HCT116 (cell line): Measurements from ENCODE around the gene ATP10B. TPM values are rescaled to one million over a fixed set of nuclear protein-coding genes. Genes with fewer than 3 reads are reported as not detected.

ENCODE experiments used
- ATAC-seq: fragments of 200-7000 bp; cut with Tn5 transposase; 2 replicates; pipeline ENCODE4 v1.9.1; 2020; ENCODE audit warnings: mild to moderate bottlenecking, moderate library complexity
- BruUV-seq: library from RNA; stranded (reverse); fragments of 400-500 nt; replicated peaks from 2 replicates; lab custom pipeline; 2021; lab: Mats Ljungman, UMichigan
- CTCF ChIA-PET: fragments of 300-600 bp; sonication (Branson Sonifier 250); formaldehyde crosslinking; loops from one replicate; lab custom pipeline; 2021; ENCODE audit warnings: antibody characterized with exemption; lab: Charles Lee
- POLR2A ChIA-PET: fragments of 300-600, 350-600 bp; sonication (Branson Sonifier 250); formaldehyde crosslinking; loops from one replicate; lab custom pipeline; 2021; ENCODE audit warnings: antibody characterized with exemption; lab: Charles Lee
- RAD21 ChIA-PET, 2 experiments: fragments of 300-600 bp; sonication (Branson Sonifier 250); formaldehyde crosslinking; loops; one replicate each; lab custom pipeline; 2023; ENCODE audit warnings: low total read pairs in 2 of 2; ENCODE audit not compliant: uncharacterized antibody in 2 of 2, unreplicated experiment in 2 of 2, low non-redundant PET in 1 of 2; lab: Charles Lee
- DNase-seq: peaks from one replicate; pipeline ENCODE4 v3.0.0-alpha.2; 2010; ENCODE audit warnings: low read depth, low spot score
- H2AFZ ChIP-seq: fragments of 200-600 bp; shearing (Covaris generic), sonication (generic); 2 replicates; pipeline ENCODE4 v1.6.1; 2017; ENCODE audit warnings: low read depth, mixed run types, mixed read lengths, antibody characterized with exemption, low read length; ENCODE audit not compliant: poor library complexity, severe bottlenecking
- H3K27ac ChIP-seq: 2 replicates; pipeline ENCODE4 v1.5.1; 2012; ENCODE audit warnings: low read depth, low read length
- H3K27me3 ChIP-seq: fragments of 200-600 bp; sonication (generic); 2 replicates; pipeline ENCODE4 v1.6.1; 2016; ENCODE audit warnings: mixed run types, low read length, mixed read lengths; ENCODE audit not compliant: insufficient read depth
- H3K36me3 ChIP-seq, 2 experiments: fragments of 200-500 bp in 1 of 2; fragments of 200-600 bp in 1 of 2; sonication (Bioruptor generic) in 1 of 2; sonication (generic) in 1 of 2; 2 replicates each; pipeline versions ENCODE4 v1.5.1 to v1.6.1; 2014 to 2016; ENCODE audit warnings: low read length in 2 of 2, inconsistent platforms in 1 of 2, mixed read lengths in 1 of 2, mixed run types in 1 of 2; ENCODE audit not compliant: insufficient read depth in 2 of 2, control insufficient read depth in 1 of 2
- H3K4me1 ChIP-seq, 2 experiments: fragments of 200-600 bp in 1 of 2; sonication (generic) in 1 of 2; 2 replicates each; pipeline versions ENCODE4 v1.5.1 to v1.6.1; 2012 to 2017; ENCODE audit warnings: low read length in 2 of 2, inconsistent platforms in 1 of 2, mild to moderate bottlenecking in 1 of 2, mixed read lengths in 1 of 2, mixed run types in 1 of 2, moderate library complexity in 1 of 2; ENCODE audit not compliant: insufficient read depth in 2 of 2, control insufficient read depth in 1 of 2
- H3K4me2 ChIP-seq: fragments of 200-600 bp; sonication (generic); 2 replicates; pipeline ENCODE4 v1.6.1; 2017; ENCODE audit warnings: mixed run types, low read length, mixed read lengths
- H3K4me3 ChIP-seq, 2 experiments: fragments of 200-600 bp in 1 of 2; sonication (generic) in 1 of 2; replicated peaks in 1 of 2; 2 replicates each; pipeline ENCODE4 v1.5.1; 2011 to 2016; ENCODE audit warnings: low read length in 2 of 2, control low read depth in 1 of 2, low read depth in 1 of 2, mild to moderate bottlenecking in 1 of 2, mixed read lengths in 1 of 2, mixed run types in 1 of 2
- H3K79me2 ChIP-seq: fragments of 200-600 bp; sonication (generic); 2 replicates; pipeline ENCODE4 v1.6.1; 2017; ENCODE audit warnings: mild to moderate bottlenecking, mixed run types, low read length, moderate library complexity, mixed read lengths; ENCODE audit not compliant: insufficient read depth
- H3K9ac ChIP-seq: fragments of 200-600 bp; sonication (generic); 2 replicates; pipeline ENCODE4 v1.6.1; 2016; ENCODE audit warnings: low read length, mixed read lengths
- H3K9me2 ChIP-seq: fragments of 200-600 bp; sonication (generic), shearing (Covaris generic); 2 replicates; pipeline ENCODE4 v1.6.1; 2017; ENCODE audit warnings: mixed run types, mild to moderate bottlenecking, moderate library complexity; ENCODE audit not compliant: insufficient read depth
- H3K9me3 ChIP-seq, 2 experiments: fragments of 200-500 bp in 1 of 2; fragments of 200-600 bp in 1 of 2; sonication (Bioruptor generic) in 1 of 2; sonication (generic) in 1 of 2; 2 replicates each; pipeline ENCODE4 v1.6.1; 2014 to 2017; ENCODE audit warnings: low read length in 2 of 2, mixed read lengths in 2 of 2, inconsistent platforms in 1 of 2, low read depth in 1 of 2, mild to moderate bottlenecking in 1 of 2, mixed run types in 1 of 2, moderate library complexity in 1 of 2; ENCODE audit not compliant: control insufficient read depth in 1 of 2, insufficient read depth in 1 of 2
- H4K20me1 ChIP-seq: fragments of 200-600 bp; sonication (generic), shearing (Covaris generic); 2 replicates; pipeline ENCODE4 v1.6.1; 2017; ENCODE audit warnings: mixed run types, mild to moderate bottlenecking, moderate library complexity; ENCODE audit not compliant: insufficient read depth
- ATF3 ChIP-seq: IDR thresholded peaks from 2 replicates; pipeline ENCODE4 v1.6.1; 2012
- CBX3 ChIP-seq: IDR thresholded peaks from 2 replicates; pipeline ENCODE4 v1.6.1; 2012; ENCODE audit warnings: low read depth
- CEBPB ChIP-seq: IDR thresholded peaks from 2 replicates; pipeline ENCODE4 v1.6.1; 2012; ENCODE audit warnings: low read depth
- CTCF ChIP-seq, 3 experiments: fragments of 200-600 bp in 1 of 3; sonication (generic) in 1 of 3; IDR thresholded peaks in 2 of 3; conservative IDR thresholded peaks in 1 of 3; 2 replicates each; pipeline ENCODE4 v1.5.1; 2012 to 2017; ENCODE audit warnings: low read depth in 2 of 3, low read length in 2 of 3, antibody characterized with exemption in 1 of 3, borderline replicate concordance in 1 of 3, control low read depth in 1 of 3, mild to moderate bottlenecking in 1 of 3, mixed read lengths in 1 of 3, mixed run types in 1 of 3, moderate library complexity in 1 of 3; ENCODE audit not compliant: insufficient read depth in 1 of 3
- EGR1 ChIP-seq: IDR thresholded peaks from 2 replicates; pipeline ENCODE4 v1.6.1; 2012; ENCODE audit warnings: low read depth
- ELF1 ChIP-seq: IDR thresholded peaks from 2 replicates; pipeline ENCODE4 v1.6.1; 2012; ENCODE audit warnings: low read depth, borderline replicate concordance
- EZH2 ChIP-seq: fragments of 200-600 bp; sonication (generic); IDR thresholded peaks from 2 replicates; pipeline ENCODE4 v1.6.1; 2017; ENCODE audit warnings: antibody characterized with exemption, mixed run types
- FOSL1 ChIP-seq: IDR thresholded peaks from 2 replicates; pipeline ENCODE4 v1.6.1; 2012; ENCODE audit warnings: low read depth
- JUND ChIP-seq: IDR thresholded peaks from 2 replicates; pipeline ENCODE4 v1.6.1; 2012
- POLR2A ChIP-seq: IDR thresholded peaks from 2 replicates; pipeline ENCODE4 v1.7.0; 2011; ENCODE audit warnings: borderline replicate concordance; ENCODE audit not compliant: insufficient read depth, insufficient read length; ENCODE audit errors: extremely low read depth
- POLR2AphosphoS5 ChIP-seq: IDR thresholded peaks from 2 replicates; pipeline ENCODE4 v1.6.1; 2011; ENCODE audit warnings: mild to moderate bottlenecking, low read depth, low read length, moderate library complexity
- RAD21 ChIP-seq: IDR thresholded peaks from 2 replicates; pipeline ENCODE4 v1.6.1; 2012; ENCODE audit warnings: low read depth, mild to moderate bottlenecking
- SRF ChIP-seq: IDR thresholded peaks from 2 replicates; pipeline ENCODE4 v1.6.1; 2012; ENCODE audit warnings: low read depth
- ZFX ChIP-seq: fragments of 450-650 bp; IDR thresholded peaks from 2 replicates; pipeline ENCODE4 v1.6.1; 2017
- ZNF274 ChIP-seq: fragments of 200-500 bp; sonication (Bioruptor generic); IDR thresholded peaks from 2 replicates; pipeline ENCODE4 v1.6.1; 2014; ENCODE audit warnings: mild to moderate bottlenecking, low read depth, low read length, inconsistent platforms
- intact Hi-C: fragments of 100-400 bp; cut with micrococcal nuclease; formaldehyde crosslinking; loops from 2 replicates; pipeline ENCODE4 v1.10.0; 2022
- total RNA-seq: library from RNA; stranded (reverse); gene quantifications from one replicate; pipeline ENCODE4 v1.2.1, GENCODE V29; 2021; ENCODE audit not compliant: unreplicated experiment
- TF ChIP-seq, protein P1 (sequence below): IDR thresholded peaks from 2 replicates; pipeline ENCODE4 v1.6.1; 2012

ATP10B gene
- total RNA-seq, 1 experiment from 2014 or later: 0.07 TPM

GRCh38 chr5:160693831-160694465 is 158.1 kb downstream of the ATP10B start:
- no peak for TF ChIP-seq CBX3
- TF ChIP-seq RAD21: no peak
- TF ChIP-seq CEBPB: no peak
- no peak for TF ChIP-seq POLR2A
- TF ChIP-seq FOSL1: no peak
- TF ChIP-seq, protein P1, sequence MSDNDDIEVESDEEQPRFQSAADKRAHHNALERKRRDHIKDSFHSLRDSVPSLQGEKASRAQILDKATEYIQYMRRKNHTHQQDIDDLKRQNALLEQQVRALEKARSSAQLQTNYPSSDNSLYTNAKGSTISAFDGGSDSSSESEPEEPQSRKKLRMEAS: no peak
- no peak for TF ChIP-seq SRF
- TF ChIP-seq EGR1: no peak
- no peak for TF ChIP-seq ELF1
- no peak for DNase-seq
- H2AFZ ChIP-seq: no peak overlapping the region
- ChIA-PET RAD21 (no interaction called here), CTCF (no interaction called here), POLR2A (no interaction called here)
- no peak overlapping the region for H3K4me2 ChIP-seq
- H3K4me3 ChIP-seq: no peak overlapping the region
- H3K27me3 ChIP-seq: no peaks in the 10 kb centered on the region
- intact Hi-C loops: no loop called here
- no peaks in the 10 kb centered on the region for H3K79me2 ChIP-seq
- no peaks in the 10 kb centered on the region for H3K9me3 ChIP-seq
- no peaks in the 10 kb centered on the region; the same call in 1 of the 2 replicates for H4K20me1 ChIP-seq
- H3K9me2 ChIP-seq: no peaks in the 10 kb centered on the region
- no peak overlapping the region for H3K9ac ChIP-seq
- H3K27ac ChIP-seq: no peak overlapping the region
- BruUV-seq: no TSS peak
- H3K36me3 ChIP-seq: no peaks in the 10 kb centered on the region
- H3K4me1 ChIP-seq: no peaks in the 10 kb centered on the region
- ATAC-seq: no peak

- H3K4me1 ChIP-seq: no peaks in the 10 kb centered on the region
- no peak overlapping the region for H3K27ac ChIP-seq
- no peak overlapping the region for H2AFZ ChIP-seq
- H3K9ac ChIP-seq: no peak overlapping the region
- DNase-seq: no peak
- CTCF ChIA-PET: no interaction called here
- intact Hi-C loops: no loop called here
- no peaks in the 10 kb centered on the region for H3K27me3 ChIP-seq
- H3K9me2 ChIP-seq: no peaks in the 10 kb centered on the region
- no TSS peak for BruUV-seq
- no peaks in the 10 kb centered on the region; the same call in 1 of the 2 replicates for H4K20me1 ChIP-seq
- H3K4me3 ChIP-seq: no peak overlapping the region
- no peaks in the 10 kb centered on the region for H3K36me3 ChIP-seq
- POLR2A ChIA-PET: no interaction called here
- H3K4me2 ChIP-seq: no peak overlapping the region
- no peaks in the 10 kb centered on the region for H3K9me3 ChIP-seq
- ATAC-seq: no peak
- H3K79me2 ChIP-seq: no peaks in the 10 kb centered on the region
- RAD21 ChIA-PET: no interaction called here
- TF ChIP-seq ZNF274 (no peak), CBX3 (no peak), RAD21 (no peak), ATF3 (no peak), POLR2AphosphoS5 (no peak), ZFX (no peak), CTCF (IDR thresholded peaks at IDR 0.05 in 2 of 3, conservative IDR thresholded peaks at IDR 0.05 in 1 of 3; ENCODE audit: borderline replicate concordance in 1 of 3, insufficient read depth in 1 of 3, low read depth in 2 of 3, low read length in 2 of 3) (no peak), SRF (no peak), EZH2 (no peak), JUND (no peak), EGR1 (no peak), FOSL1 (no peak)
- TF ChIP-seq, protein P1: no peak
Observed at GRCh38 chr5:160692271-160692670, 159.7 kb downstream of the ATP10B start.
